ENCODE data around the gene PLCL1.
"Not testable (repeated sequence)": the region's sequence is repeated elsewhere in the genome, so short reads cannot be mapped to it uniquely, and the experiment has no call there.

The PLCL1 gene

DNA sequence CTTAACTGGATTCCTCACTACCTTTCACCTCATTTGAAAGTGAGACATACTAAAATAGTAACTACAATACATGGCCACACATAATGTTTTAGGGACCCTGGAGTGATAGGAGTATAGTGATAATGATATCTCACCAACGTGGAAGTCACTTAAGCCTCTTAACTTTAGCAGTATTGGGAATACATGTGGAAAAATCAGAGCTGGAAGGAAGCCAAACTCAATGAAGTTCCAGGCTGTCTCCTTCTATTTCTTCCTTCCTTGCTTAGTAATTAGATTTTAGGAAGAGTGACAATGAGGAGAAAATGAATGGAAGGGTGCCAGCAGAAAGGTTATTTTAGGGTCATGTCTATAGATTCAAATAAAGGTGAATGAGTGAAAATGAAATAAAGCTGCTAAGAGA is 387.3 kb downstream of the PLCL1 start:
- DNase-seq (ENCODE audit: low spot score) = no peak
- TF ChIP-seq, protein P1, sequence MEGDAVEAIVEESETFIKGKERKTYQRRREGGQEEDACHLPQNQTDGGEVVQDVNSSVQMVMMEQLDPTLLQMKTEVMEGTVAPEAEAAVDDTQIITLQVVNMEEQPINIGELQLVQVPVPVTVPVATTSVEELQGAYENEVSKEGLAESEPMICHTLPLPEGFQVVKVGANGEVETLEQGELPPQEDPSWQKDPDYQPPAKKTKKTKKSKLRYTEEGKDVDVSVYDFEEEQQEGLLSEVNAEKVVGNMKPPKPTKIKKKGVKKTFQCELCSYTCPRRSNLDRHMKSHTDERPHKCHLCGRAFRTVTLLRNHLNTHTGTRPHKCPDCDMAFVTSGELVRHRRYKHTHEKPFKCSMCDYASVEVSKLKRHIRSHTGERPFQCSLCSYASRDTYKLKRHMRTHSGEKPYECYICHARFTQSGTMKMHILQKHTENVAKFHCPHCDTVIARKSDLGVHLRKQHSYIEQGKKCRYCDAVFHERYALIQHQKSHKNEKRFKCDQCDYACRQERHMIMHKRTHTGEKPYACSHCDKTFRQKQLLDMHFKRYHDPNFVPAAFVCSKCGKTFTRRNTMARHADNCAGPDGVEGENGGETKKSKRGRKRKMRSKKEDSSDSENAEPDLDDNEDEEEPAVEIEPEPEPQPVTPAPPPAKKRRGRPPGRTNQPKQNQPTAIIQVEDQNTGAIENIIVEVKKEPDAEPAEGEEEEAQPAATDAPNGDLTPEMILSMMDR (IDR thresholded peaks at IDR 0.05; ENCODE audit: extremely low read depth, missing control alignments) = no peak

- DNase-seq (ENCODE audit: low spot score) = not testable (repeated sequence)
These were observed 392.2 kb downstream of the PLCL1 start for GRCh38 chr2:198196556-198196955.
